K562 (cell line): Measurements from ENCODE around the gene MYOZ2. TPM values are rescaled to one million over a fixed set of nuclear protein-coding genes. Genes with fewer than 3 reads are reported as not detected.

Experiments used
- ATAC-seq: fragments of 200-7000 bp; cut with Tn5 transposase; 3 replicates; pipeline ENCODE4 v1.9.1; 2020; ENCODE audit warnings: moderate library complexity
- BruUV-seq: library from RNA; stranded (reverse); fragments of 400-500 nt; replicated peaks from 2 replicates; lab custom pipeline; 2021; lab: Mats Ljungman, UMichigan
- CTCF ChIA-PET: fragments of 300-600 bp; formaldehyde crosslinking; extraction: SDS; loops from one replicate; lab custom pipeline; 2021; ENCODE audit warnings: low intra/inter-chr PET ratio; lab: Yijun Ruan, JAX
- POLR2A ChIA-PET: fragments of 300-600, 350-650 bp; sonication (Branson Sonifier 250); formaldehyde crosslinking; extraction: SDS; loops from one replicate; lab custom pipeline; 2021; ENCODE audit warnings: antibody characterized with exemption, inconsistent platforms; lab: Yijun Ruan, JAX
- DNase-seq, 4 experiments: peaks; one replicate each; pipeline versions ENCODE4 v3.0.0 to v3.0.0-alpha.2; 2011 to 2018; ENCODE audit warnings: low spot score in 3 of 4, mixed read lengths in 3 of 4; ENCODE audit errors: extremely low read depth in 1 of 4
- FAIRE-seq: peaks from 2 replicates; lab custom pipeline; 2011; peaks lifted over from hg19 to GRCh38; lab: Jason Lieb, UNC
- H2AFZ ChIP-seq: 2 replicates; pipeline ENCODE4 v1.6.0; 2011; ENCODE audit warnings: low read depth, low read length, control low read depth, inconsistent platforms
- H3K27ac ChIP-seq: fragments of 200-600 bp; 3 replicates; pipeline ENCODE4 v1.8.0; 2011; ENCODE audit warnings: low read depth, mild to moderate bottlenecking, control low read depth, inconsistent platforms, low read length, moderate library complexity, mixed read lengths; ENCODE audit errors: extremely low read depth
- H3K27me3 ChIP-seq, 2 experiments: fragments of 300-600 bp in 1 of 2; 2 replicates in 1 of 2; 3 replicates in 1 of 2; pipeline versions ENCODE4 v1.6.0 to v1.8.0; 2011; ENCODE audit warnings: inconsistent platforms in 2 of 2, low read length in 2 of 2, mild to moderate bottlenecking in 1 of 2, mixed read lengths in 1 of 2, moderate library complexity in 1 of 2; ENCODE audit not compliant: control insufficient read depth in 2 of 2, insufficient read depth in 2 of 2
- H3K36me3 ChIP-seq: fragments of 300-600 bp; 3 replicates; pipeline ENCODE4 v1.8.0; 2011; ENCODE audit warnings: mild to moderate bottlenecking, low read length, inconsistent platforms; ENCODE audit not compliant: control insufficient read depth, insufficient read depth
- H3K4me1 ChIP-seq, 2 experiments: fragments of 200-600 bp in 1 of 2; replicated peaks in 1 of 2; 2 replicates in 1 of 2; 3 replicates in 1 of 2; pipeline versions ENCODE4 v1.5.1 to v1.8.0; 2011; ENCODE audit warnings: inconsistent platforms in 2 of 2, low read length in 2 of 2, mild to moderate bottlenecking in 1 of 2, mixed read lengths in 1 of 2, moderate library complexity in 1 of 2; ENCODE audit not compliant: control insufficient read depth in 2 of 2, insufficient read depth in 2 of 2
- H3K4me2 ChIP-seq: 2 replicates; pipeline ENCODE4 v1.6.1; 2011; ENCODE audit warnings: low read length, control low read depth, inconsistent platforms, mixed read lengths; ENCODE audit not compliant: insufficient read depth
- H3K4me3 ChIP-seq: fragments of 200-600 bp; sonication (generic), shearing (Covaris generic); 2 replicates; pipeline ENCODE4 v1.5.1; 2016; ENCODE audit warnings: control low read depth, inconsistent platforms
- H3K79me2 ChIP-seq: fragments of 200-600 bp; 3 replicates; pipeline ENCODE4 v1.8.0; 2011; ENCODE audit warnings: low read length, inconsistent platforms; ENCODE audit not compliant: control insufficient read depth, insufficient read depth
- H3K9ac ChIP-seq, 2 experiments: 2 replicates each; pipeline versions ENCODE4 v1.6.0 to v1.6.1; 2011; ENCODE audit warnings: low read depth in 2 of 2, low read length in 2 of 2, control low read depth in 1 of 2, inconsistent platforms in 1 of 2, mild to moderate bottlenecking in 1 of 2, mixed read lengths in 1 of 2; ENCODE audit not compliant: insufficient read depth in 1 of 2
- H3K9me1 ChIP-seq: one replicate; pipeline ENCODE4 v1.6.0; 2011; ENCODE audit warnings: inconsistent platforms, mild to moderate bottlenecking, low read length, moderate library complexity; ENCODE audit not compliant: control insufficient read depth, insufficient read depth
- H3K9me3 ChIP-seq: replicated peaks from 2 replicates; pipeline ENCODE4 v1.5.1; 2011; ENCODE audit warnings: low read depth, low read length, inconsistent platforms; ENCODE audit not compliant: control insufficient read depth, insufficient read depth
- H4K20me1 ChIP-seq: replicated peaks from 2 replicates; pipeline ENCODE4 v1.6.1; 2011; ENCODE audit warnings: low read length, inconsistent platforms, mixed read lengths; ENCODE audit not compliant: control insufficient read depth, insufficient read depth
- HNRNPK ChIP-seq: fragments of 200-400 bp; formaldehyde crosslinking; IDR thresholded peaks from one replicate; pipeline ENCODE4 v1.6.1; 2018; ENCODE audit warnings: mild to moderate bottlenecking, low read depth, low read length; ENCODE audit not compliant: poor library complexity, severe bottlenecking
- KDM1A ChIP-seq, 2 experiments: fragments of 450-650 bp; IDR thresholded peaks; 2 replicates each; pipeline ENCODE4 v1.6.1; 2016; ENCODE audit warnings: mild to moderate bottlenecking in 2 of 2
- SIN3A ChIP-seq, 2 experiments: fragments of 150-350 bp in 1 of 2; IDR thresholded peaks; 2 replicates each; pipeline ENCODE4 v1.6.1; 2011 to 2016; ENCODE audit warnings: borderline replicate concordance in 2 of 2, low read depth in 2 of 2, low read length in 2 of 2, mild to moderate bottlenecking in 2 of 2, moderate library complexity in 2 of 2; ENCODE audit not compliant: control insufficient read depth in 1 of 2
- ZNF146 ChIP-seq: IDR thresholded peaks from one replicate; pipeline ENCODE4 v1.6.1; 2018; ENCODE audit warnings: missing compliant biosample characterization; ENCODE audit not compliant: unreplicated experiment
- WGBS: fragments of 100-300 bp; shearing (Covaris generic); methylation state at CpG from one replicate; pipeline ENCODE4 v1.1.6; 2016; ENCODE audit warnings: low coverage, mixed read lengths; ENCODE audit not compliant: insufficient coverage; ENCODE audit errors: missing lambda C conversion rate; 5-methylcytosine and 5-hydroxymethylcytosine counted together
- in situ Hi-C: fragments of 300-500 bp; cut with MboI; formaldehyde crosslinking; loops from 4 replicates; pipeline ENCODE4 v1.15.0; 2018; ENCODE audit warnings: inconsistent platforms, mixed read lengths
- intact Hi-C: fragments of 100-400 bp; cut with micrococcal nuclease; formaldehyde crosslinking; loops from 2 replicates; pipeline ENCODE4 v1.14.2; 2022
- polyA plus RNA-seq, 8 experiments: library from polyadenylated mRNA; depleted of rRNA in 4 of 8; stranded (reverse) in 5 of 8; unstranded in 3 of 8; fragments of >200 nt; fragmentation: Nextera tagmentation in 2 of 8; fragmentation: Illumina TruSeq in 1 of 8; extraction: Ambion mirVana in 2 of 8; extraction: Trizol in 1 of 8; gene quantifications; 2 replicates each; pipeline versions ENCODE4 v1.2.1 to v1.2.3, GENCODE V29; 2011 to 2014; ENCODE audit warnings: inconsistent platforms in 1 of 8, missing spikeins in 1 of 8
- total RNA-seq, 7 experiments: library from RNA; depleted of rRNA in 6 of 7; stranded (reverse); fragments of >200 nt in 6 of 7; fragmentation: Illumina TruSeq in 2 of 7; extraction: Trizol in 2 of 7; gene quantifications; 2 replicates each; pipeline versions ENCODE4 v1.2.1 to v1.2.3, GENCODE V29; 2011 to 2021; ENCODE audit warnings: low replicate concordance in 1 of 7
- TF ChIP-seq, protein P1 (sequence below): sonication (generic); formaldehyde crosslinking; IDR thresholded peaks from 2 replicates; pipeline ENCODE4 v1.8.1; 2023; ENCODE audit warnings: mild to moderate bottlenecking, missing genetic modification reagents

MYOZ2 gene
- total and polyA plus RNA-seq, 9 of the 15 experiments (the other 6 are each of a cell fraction or from before 2014, with no cell fraction given): not detected

DNA sequence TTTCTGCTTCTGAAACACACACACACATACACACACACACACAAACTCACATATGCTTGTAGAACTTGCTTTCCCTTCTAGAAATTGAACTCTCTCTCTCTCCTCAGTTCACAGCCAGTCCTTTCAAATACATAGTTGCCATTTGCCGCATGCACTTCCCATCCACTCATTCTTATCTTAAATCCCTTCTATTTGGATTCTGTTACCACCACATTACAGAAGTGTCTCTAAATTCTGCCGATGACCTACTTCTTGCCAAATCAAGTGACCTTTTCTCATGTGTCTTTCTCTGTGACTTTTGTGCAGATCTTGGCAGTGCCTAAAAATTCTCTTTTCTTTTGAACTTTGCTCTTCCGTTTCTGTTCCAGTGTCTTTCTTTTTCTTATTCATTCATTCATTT, 7.5 kb upstream of the MYOZ2 start:
- H3K4me3 ChIP-seq: no peak overlapping the region
- H2AFZ ChIP-seq: no peak overlapping the region
- in situ Hi-C loops: no loop called here
- no peaks in the 10 kb centered on the region for H3K9me1 ChIP-seq
- no peaks in the 10 kb centered on the region for H3K79me2 ChIP-seq
- ChIA-PET POLR2A (no interaction called here), CTCF (interaction anchor here (0.7 kb wide), 1 partner anchor 60 kb away, joined by 3 read pairs; no protein-coding TSS in a partner anchor)
- no peak overlapping the region for H3K27ac ChIP-seq
- H3K4me1 ChIP-seq: no peaks in the 10 kb centered on the region
- H3K9ac ChIP-seq: no peak overlapping the region
- DNase-seq (no peak), ATAC-seq (no peak), FAIRE-seq (no peak)
- WGBS: 2% methylated on average over 3 of the region's 3 CpGs
- TF ChIP-seq HNRNPK: no peak
- TF ChIP-seq, protein P1, sequence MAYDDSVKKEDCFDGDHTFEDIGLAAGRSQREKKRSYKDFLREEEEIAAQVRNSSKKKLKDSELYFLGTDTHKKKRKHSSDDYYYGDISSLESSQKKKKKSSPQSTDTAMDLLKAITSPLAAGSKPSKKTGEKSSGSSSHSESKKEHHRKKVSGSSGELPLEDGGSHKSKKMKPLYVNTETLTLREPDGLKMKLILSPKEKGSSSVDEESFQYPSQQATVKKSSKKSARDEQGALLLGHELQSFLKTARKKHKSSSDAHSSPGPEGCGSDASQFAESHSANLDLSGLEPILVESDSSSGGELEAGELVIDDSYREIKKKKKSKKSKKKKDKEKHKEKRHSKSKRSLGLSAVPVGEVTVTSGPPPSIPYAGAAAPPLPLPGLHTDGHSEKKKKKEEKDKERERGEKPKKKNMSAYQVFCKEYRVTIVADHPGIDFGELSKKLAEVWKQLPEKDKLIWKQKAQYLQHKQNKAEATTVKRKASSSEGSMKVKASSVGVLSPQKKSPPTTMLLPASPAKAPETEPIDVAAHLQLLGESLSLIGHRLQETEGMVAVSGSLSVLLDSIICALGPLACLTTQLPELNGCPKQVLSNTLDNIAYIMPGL (CRISPR knock-in tag): no peak
- no peak for TF ChIP-seq KDM1A (IDR thresholded peaks at IDR 0.05)
- no peak for TF ChIP-seq SIN3A (IDR thresholded peaks at IDR 0.05; ENCODE audit: borderline replicate concordance in 2 of 2, control insufficient read depth in 1 of 2, low read depth in 2 of 2, low read length in 2 of 2)
- no peak for TF ChIP-seq ZNF146
- no peaks in the 10 kb centered on the region for H3K9me3 ChIP-seq
- no peaks in the 10 kb centered on the region for H3K36me3 ChIP-seq
- no peaks in the 10 kb centered on the region for H4K20me1 ChIP-seq
- no peak overlapping the region for H3K4me2 ChIP-seq
- intact Hi-C loops: no loop called here
- no TSS peak for BruUV-seq
- peaks cover 0 to 5% of the 10 kb centered on the region in 2 experiments; a peak in 2 of 5 replicates for H3K27me3 ChIP-seq
